HG02759 (cell line): Measurements from ENCODE around the gene CXCL17.
"Not testable (repeated sequence)": the region's sequence is repeated elsewhere in the genome, so short reads cannot be mapped to it uniquely, and the experiment has no call there.

ENCODE experiments used
- ATAC-seq: cut with Tn5 transposase; IDR thresholded peaks from one replicate; pipeline ENCODE4 v1.9.1; 2021; ENCODE audit warnings: mild to moderate bottlenecking, moderate library complexity; ENCODE audit not compliant: unreplicated experiment

Gene CXCL17, protein sequence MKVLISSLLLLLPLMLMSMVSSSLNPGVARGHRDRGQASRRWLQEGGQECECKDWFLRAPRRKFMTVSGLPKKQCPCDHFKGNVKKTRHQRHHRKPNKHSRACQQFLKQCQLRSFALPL

DNA sequence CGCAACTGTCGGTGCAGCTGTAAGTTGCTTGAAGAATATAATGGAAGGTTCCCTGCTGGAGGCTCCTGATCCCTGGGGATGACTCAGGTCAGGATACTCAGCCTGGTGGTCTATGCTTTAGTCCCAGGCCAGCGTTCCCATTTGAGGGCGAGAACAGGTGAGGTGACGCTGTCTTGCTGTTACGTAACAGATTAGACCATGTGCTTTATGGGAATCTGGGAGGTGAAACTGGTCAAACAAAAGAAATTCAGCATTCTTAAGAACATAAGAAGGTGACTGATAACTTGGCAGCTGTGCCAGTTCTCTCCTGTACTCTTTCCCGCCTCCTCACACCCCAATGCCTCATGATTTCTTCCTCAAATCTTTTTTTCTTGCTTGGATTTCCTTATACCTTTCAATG, at the start of gene CXCL17:
CXCL17 (minus strand) TSS at position 114 of the 400 bp plus-strand sequence. CDS start 114 bp downstream, outside the sequence.
- ATAC-seq = no peak

DNA sequence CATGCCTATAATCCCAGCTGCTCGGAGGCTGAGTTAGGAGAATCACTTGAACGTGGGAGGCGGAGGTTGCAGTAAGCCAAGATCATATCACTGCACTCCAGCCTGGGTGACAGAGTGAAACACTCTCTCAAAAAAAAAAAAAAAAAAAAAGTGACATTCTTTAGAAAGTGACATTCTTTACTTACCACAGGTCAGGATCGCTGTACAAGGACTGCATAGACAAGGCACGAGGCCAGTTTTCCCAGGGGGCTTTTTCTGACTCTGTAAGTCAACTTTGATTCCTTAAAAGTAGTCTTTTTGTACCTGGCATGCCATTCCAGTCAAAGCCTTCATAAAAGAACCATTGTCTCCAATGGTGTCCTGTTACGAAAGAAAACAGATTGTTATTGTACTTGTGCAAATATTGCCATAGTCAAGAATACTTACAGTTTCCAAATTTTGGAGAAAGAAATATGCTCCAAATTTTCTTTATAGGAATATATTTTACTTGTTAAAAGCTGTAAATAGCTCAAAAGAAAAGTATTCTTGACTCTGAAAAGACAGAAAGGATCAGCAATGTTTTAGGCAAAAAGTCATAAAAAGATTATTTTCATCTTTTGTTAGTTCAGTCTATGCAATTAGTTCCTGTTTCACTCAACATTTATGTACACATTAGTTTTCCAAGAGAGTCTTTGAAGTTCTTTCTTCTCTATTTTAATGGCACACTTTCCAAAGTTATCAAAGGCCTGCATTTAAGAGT, 46.2 kb upstream of the CXCL17 start:
- ATAC-seq = no peak

DNA sequence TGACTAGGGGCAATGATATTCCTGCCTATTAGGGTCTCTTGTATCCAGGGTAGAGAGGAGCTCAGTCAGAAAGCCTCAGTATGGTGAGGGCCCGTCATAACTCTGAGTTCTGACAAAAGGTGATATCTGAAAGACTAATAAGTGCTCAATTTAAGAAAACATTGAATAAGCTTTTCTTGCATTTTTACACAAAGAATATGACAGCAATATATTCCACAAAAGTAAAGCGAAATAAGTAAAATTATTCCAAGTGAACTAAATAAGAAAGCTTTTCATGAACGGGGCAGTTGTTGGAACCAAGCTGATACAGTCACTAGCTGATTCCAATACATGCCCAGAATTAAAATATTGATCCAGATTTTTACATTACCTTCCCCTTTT, 45.0 kb upstream of the CXCL17 start:
- ATAC-seq = no peak

- no peak for ATAC-seq
These were observed 44.5 kb upstream of the CXCL17 start for GRCh38 chr19:42487032-42487797.

DNA sequence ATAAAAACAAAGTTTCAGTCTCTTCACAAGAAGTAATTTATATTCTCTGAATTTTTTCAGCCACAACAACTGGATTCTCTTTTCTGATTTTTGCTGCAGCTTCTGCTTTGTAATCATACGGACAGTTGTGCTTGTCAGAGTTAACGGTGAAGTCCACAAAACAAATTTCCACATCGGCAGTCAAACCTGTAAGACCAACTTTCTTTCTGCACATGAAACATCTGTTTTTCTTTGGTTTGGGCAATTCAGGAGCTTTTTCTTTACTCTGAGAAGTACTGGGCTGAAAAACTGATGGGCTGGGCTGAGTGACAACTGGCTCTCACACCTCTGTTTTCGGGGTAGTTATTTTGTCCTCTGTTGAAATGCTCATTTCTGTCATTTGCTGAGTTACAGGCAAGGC, 42.3 kb upstream of the CXCL17 start:
- ATAC-seq = not testable (repeated sequence)

GRCh38 chr19:42480335-42481095, 37.8 kb upstream of the CXCL17 start:
- no peak for ATAC-seq

GRCh38 chr19:42479736-42480135, 37.0 kb upstream of the CXCL17 start:
- ATAC-seq = no peak

GRCh38 chr19:42478765-42479311, 36.1 kb upstream of the CXCL17 start:
- ATAC-seq = no peak

DNA sequence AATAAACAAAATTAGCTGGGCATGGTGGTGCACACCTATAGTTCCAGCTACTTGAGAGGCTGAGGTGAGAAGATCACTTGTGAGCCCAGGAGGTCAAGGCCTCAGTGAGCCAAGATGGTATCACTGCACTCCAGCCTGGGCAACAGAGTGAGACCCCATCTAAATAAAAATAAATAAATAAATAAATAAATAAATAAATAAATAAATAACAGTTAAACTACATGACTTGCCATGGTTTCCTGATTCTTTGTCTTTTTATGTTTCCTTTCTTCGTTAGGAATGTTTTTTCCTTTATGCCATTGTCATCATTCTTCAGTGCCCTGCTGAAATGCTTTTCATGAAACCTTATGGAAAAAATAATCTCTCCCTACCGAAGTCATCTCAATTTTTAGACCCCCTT, 35.2 kb upstream of the CXCL17 start:
- ATAC-seq = no peak

DNA sequence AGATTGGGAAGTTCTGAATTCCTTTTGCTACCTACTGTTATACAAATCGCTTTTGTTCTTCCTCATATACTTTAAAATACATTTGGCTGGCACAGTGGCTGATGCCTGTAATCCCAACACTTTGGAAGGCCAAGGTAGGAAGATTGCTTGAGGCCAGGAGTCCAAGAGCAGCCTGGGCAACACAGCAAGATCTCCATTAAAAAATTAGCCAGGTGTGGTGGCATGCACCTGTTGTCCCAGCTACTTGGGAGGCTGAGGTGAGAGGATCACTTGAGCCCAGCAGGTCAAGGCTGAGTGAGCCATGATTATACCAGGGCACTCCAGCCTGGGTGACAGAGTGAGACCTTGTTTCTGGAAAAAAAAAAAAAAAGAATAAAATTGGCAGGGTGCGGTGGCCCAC, 34.4 kb upstream of the CXCL17 start:
- no peak for ATAC-seq

DNA sequence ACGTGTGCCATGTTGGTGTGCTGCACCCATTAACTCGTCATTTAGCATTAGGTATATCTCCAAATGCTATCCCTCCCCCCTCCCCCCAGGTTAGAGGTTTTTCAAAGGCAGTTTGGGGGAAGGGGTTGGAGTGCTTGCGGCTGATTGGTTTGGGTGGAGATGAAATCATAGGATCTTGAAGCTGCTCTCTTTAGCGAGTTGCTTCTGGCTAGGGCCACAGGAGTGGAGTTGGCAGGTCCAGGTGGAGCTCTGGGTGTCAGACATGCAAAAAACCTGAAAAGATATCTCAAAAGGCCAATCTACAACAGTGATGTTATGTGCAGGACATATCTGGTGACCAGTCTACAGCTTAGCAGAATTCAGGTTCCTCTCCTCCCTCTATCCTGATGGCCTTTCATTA, 32.6 kb upstream of the CXCL17 start:
- ATAC-seq = no peak

- no peak for ATAC-seq
These were observed 32.0 kb upstream of the CXCL17 start for GRCh38 chr19:42474743-42475142.

DNA sequence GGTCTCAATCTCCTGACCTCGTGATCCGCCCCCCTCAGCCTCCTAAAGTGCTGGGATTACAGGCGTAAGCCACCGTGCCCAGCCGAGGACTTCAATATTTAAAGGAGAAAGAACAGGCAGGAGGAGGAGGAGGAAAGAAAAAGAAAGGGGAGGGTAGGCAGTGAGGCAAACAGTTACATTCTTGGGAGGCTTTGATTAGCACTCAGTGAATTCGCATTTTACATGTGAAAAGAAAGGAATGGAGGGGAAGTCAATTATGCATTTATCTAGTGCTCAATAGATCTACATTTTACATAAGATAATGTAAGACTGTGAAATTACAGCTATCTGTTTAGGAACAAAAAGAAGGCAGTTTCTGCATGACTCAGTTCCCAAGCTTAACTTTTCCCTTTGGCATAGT, 30.9 kb upstream of the CXCL17 start:
- no peak for ATAC-seq

- ATAC-seq = no peak
These were observed 29.8 kb upstream of the CXCL17 start for GRCh38 chr19:42472402-42473147.

DNA sequence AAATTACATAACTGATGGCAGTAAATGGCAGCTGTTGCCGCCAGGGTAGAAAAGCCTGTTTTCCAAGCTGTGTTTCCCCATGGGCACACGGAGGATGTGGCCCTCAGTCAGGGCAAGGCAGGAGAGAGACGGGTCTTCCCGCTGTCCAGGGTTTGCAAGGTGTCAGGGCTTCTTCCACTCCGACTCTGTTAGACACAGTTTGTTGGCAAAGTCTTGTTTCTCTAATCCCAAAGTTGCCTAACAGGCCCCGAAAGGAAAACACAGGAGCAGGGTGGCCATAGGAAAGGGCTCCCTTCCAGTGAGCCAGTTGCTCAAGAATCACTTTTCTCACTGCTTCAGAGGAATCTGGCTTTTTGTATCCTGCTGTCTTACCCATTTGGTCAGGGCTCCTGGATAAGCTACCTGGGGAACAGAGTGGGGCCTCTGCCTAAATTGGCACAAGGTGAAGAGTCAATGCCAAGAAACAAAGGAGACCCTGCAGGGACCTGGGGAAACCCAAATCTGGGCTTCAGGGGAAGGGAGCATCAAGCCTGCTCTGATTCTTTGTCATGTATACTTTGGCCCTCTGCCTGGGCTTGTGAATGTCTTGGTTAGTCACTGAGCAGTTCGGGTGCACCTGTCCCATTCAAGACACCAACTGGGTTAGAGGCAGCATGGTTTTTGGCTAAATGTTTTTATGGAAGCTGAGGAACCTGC, 29.0 kb upstream of the CXCL17 start:
- no peak for ATAC-seq

- no peak for ATAC-seq
These were observed 26.8 kb upstream of the CXCL17 start for GRCh38 chr19:42469311-42470235.

- ATAC-seq = no peak
These were observed 25.6 kb upstream of the CXCL17 start for GRCh38 chr19:42468273-42468796.

DNA sequence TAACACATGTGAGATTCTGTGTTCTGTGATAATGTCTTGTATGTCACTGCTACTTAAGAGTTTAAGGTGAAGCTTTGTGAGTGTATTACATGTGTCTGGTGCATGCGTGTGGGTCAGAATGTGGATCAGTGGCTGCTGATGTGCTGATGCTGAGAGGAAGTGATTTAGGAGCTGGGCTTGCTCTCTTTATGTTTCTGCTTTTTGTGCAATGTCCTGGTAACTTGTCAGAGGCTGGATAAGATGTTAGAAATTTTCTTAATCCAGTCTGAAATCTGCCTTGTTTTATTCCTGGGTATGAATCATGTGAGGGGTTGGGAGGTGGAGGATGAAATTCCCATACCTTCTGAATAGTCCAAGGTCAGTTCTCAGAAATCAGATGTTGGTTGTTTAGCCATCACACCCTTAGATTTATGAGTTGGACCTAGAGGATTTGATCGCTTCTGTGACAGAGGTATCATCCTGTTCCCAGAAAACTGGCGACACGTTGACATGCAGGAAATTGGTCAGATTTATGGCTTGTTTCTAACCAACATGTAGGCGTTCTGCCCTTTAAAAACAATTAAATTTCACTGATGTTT, 24.5 kb upstream of the CXCL17 start:
- ATAC-seq = no peak
